Fibroblast of peridontal ligament (primary cell): ENCODE measurements around the gene CAMSAP3.

ENCODE experiments used
- DNase-seq: peaks from one replicate; pipeline ENCODE4 v3.0.0-alpha.2; 2010; ENCODE audit errors: extremely low read depth

CAMSAP3 gene

GRCh38 chr19:7578127-7578526, 17.5 kb upstream of the CAMSAP3 start:
- DNase-seq = no peak

GRCh38 chr19:7579182-7579581, 16.5 kb upstream of the CAMSAP3 start:
- no peak for DNase-seq

GRCh38 chr19:7582446-7582845, 13.2 kb upstream of the CAMSAP3 start:
- DNase-seq = no peak

GRCh38 chr19:7589822-7590221, 5.8 kb upstream of the CAMSAP3 start:
- no peak for DNase-seq

GRCh38 chr19:7590256-7590655, 5.4 kb upstream of the CAMSAP3 start:
- no peak for DNase-seq

- no peak for DNase-seq
These were observed 711 bp downstream of the CAMSAP3 start for GRCh38 chr19:7596211-7596937.

GRCh38 chr19:7597689-7598088, 2.0 kb downstream of the CAMSAP3 start:
- DNase-seq = no peak

- DNase-seq = no peak
These were observed 2.5 kb downstream of the CAMSAP3 start for GRCh38 chr19:7598180-7598579.

GRCh38 chr19:7600721-7601120, 5.1 kb downstream of the CAMSAP3 start:
- DNase-seq = no peak

GRCh38 chr19:7602240-7602934, 6.7 kb downstream of the CAMSAP3 start:
- DNase-seq = no peak

GRCh38 chr19:7602935-7603497, 7.4 kb downstream of the CAMSAP3 start:
- DNase-seq = no peak

- no peak for DNase-seq
These were observed 8.3 kb downstream of the CAMSAP3 start for GRCh38 chr19:7603919-7604318.

- no peak for DNase-seq
These were observed 10.0 kb downstream of the CAMSAP3 start for GRCh38 chr19:7605490-7606222.

- no peak for DNase-seq
These were observed 10.6 kb downstream of the CAMSAP3 start for GRCh38 chr19:7606289-7606688.

GRCh38 chr19:7607212-7607873, 11.7 kb downstream of the CAMSAP3 start:
- no peak for DNase-seq

- DNase-seq = no peak
These were observed 12.4 kb downstream of the CAMSAP3 start for GRCh38 chr19:7607874-7608560.

GRCh38 chr19:7610491-7611240, 15.0 kb downstream of the CAMSAP3 start:
- no peak for DNase-seq

- DNase-seq = no peak
These were observed 16.0 kb downstream of the CAMSAP3 start for GRCh38 chr19:7611541-7612279.

- DNase-seq = no peak
These were observed 16.9 kb downstream of the CAMSAP3 start for GRCh38 chr19:7612282-7613274.
